Measurements from ENCODE around the gene PRC1.
"Not testable (repeated sequence)": the region's sequence is repeated elsewhere in the genome, so short reads cannot be mapped to it uniquely, and the experiment has no call there.

PRC1 gene

DNA sequence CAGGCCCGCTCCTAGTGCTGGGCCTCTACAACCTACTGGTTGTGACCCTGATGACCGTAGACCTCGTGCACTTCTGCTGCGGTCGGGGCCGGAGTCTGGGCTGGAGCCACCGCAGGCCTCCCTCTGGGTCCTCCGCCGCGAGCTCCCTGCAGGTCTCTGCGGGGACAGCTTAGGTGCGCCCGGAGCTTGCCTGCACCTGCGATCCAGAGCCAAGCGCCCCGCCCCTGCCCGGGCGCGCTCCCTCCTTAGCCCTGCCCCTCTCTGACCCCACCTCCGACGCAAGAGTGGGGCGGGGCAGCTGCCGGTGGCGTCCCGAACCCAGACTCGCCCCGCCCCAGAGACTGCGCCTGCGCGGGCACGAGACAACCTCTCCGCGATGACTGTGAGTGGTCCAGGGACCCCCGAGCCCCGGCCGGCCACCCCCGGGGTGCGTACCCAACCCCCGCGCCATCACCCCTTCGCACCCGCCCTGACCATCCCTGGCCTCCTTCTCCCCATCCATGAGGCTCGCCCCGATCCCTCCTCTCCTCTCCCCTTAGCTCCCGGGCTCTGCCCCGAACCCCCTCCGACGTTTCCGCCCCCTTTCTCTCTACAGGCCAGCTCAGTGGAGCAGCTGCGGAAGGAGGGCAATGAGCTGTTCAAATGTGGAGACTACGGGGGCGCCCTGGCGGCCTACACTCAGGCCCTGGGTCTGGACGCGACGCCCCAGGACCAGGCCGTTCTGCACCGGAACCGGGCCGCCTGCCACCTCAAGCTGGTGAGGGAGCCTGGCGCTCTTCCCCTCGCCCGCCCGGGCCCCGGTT lies 59.2 kb downstream of the PRC1 start, which contains the start of gene UNC45A:
Gene UNC45A (plus strand): TSS at position 337 of the 803 bp plus-strand sequence. CDS start 40 bp downstream, at position 377.
- no peak for DNase-seq (ENCODE audit: low read depth, low spot score)

DNA sequence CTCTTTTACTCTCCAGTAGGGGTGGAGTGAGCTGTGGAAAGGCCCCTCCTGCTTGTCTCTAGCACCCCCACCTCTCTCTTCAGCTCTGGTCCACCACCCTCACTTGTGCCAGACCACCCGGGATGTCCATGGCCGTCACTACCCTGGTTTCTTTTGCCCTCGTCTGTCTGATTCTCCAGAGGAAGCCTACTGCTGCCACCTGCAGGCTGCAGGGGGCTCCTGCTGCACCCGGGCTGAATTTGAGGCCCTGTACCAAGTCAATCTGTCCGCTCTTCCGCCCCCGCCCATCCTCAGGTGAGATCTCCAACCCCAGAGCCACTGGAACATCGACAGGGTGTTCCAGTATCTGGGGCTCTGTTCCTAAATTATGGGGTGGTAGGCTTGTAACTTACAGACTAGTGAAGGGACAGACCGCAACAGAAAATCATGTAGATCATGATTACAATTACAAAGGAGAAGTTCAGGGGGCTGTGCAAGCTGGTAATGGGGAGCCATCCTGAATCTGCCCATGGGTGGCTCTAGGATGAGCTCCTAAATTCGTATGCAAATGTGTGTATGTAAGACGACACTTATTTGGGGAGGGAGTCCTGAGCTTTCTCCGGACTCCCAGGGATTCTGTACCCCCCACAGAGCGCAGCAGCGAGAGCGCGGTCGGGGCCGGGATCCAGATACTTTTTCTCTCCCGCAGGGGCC lies 59.9 kb downstream of the PRC1 start:
- no peak for DNase-seq (ENCODE audit: low read depth, low spot score)

DNA sequence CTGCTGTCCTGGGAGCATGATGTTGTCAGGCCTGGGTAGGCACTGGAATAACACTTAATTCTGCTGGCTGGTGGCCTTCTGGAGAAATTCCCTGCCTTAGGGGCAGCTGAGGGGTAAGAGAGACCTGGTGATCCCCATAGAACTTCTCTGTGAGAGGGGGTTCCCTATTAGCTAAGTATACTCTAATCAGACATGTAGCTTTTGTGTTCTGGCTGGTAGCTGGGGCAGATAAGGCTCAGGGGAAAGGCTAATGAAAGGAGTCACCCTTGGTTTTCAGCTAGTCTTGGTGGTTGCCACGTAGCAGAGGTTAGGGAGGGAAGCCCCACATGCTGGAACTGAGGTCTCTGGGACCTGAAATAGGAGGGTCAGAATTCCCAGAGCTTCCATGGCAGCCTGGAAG lies 61.0 kb downstream of the PRC1 start:
- DNase-seq (ENCODE audit: low read depth, low spot score), result no peak

DNA sequence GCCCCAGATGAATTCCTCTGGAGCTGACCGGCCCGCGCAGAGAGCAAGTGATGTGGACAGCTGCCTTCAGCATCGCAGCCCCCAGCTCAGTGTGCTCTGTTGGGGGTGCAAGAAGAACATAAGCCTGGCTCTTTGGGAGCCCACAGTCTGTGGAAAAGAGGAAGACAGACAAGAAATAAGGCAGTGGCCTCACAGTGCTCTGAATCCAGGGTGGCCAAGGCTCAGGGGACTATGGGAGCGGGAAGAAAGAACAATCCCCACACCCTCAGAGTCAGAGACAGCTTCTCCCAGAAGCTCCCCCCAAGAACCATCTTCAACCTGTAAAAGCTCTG lies 61.7 kb downstream of the PRC1 start:
- no peak for DNase-seq (ENCODE audit: low read depth, low spot score)

DNA sequence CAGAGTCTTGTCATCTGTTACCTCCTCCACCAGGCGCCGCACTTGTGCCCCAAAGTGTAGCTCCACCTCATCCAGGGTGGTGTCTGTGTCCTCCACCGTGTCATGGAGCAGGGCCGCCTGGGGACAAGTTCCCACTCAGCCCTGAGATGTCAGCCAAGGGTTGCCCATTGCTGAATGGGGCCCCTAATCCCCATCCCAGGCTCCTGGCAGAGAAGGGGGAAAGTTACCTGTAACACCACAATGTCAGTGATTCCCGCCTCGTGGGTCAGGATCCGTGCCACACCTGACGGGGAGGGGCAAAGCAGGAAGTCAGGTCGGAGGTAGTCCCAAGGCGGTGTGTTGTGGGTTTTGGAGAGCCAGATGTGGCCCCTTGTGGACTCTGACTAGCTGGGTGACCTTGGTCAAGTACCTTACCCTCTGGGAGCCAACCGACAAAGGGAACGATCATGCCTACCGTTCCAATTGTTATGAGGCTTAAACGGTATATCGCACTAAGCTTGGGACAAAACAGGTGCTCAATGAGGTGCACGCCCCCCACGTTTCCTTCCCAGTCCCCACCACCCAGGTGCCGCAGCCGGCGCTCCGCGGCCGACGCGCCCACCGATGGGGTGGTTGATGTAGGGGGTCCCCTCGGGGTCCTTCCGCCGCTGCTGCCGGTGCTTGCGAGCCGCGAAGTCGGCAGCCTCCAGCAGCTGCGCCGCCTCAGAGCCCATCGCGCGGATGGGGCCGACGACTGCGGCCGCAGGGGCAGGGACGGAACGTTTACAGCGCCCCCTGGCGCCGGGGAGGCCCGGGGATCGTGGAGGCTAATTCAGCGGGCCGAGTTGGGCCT lies 62.3 kb downstream of the PRC1 start, which contains the start of gene HDDC3:
Gene HDDC3 (minus strand): TSS at position 722 of the 832 bp plus-strand sequence. CDS start 9 bp downstream, at position 713.
- DNase-seq (ENCODE audit: low read depth, low spot score), result no peak

DNA sequence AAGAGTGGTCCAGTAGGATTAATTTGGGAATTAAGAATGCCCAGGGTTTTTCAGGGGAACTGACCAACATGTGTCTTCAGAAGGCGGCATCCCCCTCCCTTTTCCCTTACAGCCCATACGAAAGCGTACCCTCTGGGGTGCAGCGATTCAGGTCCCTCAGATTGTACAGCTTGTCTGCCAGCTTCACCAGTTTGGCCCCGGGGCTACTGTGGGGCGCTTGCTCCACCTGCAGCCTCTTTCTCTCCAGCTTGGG lies 62.8 kb downstream of the PRC1 start:
- DNase-seq (ENCODE audit: low read depth, low spot score), result no peak

DNA sequence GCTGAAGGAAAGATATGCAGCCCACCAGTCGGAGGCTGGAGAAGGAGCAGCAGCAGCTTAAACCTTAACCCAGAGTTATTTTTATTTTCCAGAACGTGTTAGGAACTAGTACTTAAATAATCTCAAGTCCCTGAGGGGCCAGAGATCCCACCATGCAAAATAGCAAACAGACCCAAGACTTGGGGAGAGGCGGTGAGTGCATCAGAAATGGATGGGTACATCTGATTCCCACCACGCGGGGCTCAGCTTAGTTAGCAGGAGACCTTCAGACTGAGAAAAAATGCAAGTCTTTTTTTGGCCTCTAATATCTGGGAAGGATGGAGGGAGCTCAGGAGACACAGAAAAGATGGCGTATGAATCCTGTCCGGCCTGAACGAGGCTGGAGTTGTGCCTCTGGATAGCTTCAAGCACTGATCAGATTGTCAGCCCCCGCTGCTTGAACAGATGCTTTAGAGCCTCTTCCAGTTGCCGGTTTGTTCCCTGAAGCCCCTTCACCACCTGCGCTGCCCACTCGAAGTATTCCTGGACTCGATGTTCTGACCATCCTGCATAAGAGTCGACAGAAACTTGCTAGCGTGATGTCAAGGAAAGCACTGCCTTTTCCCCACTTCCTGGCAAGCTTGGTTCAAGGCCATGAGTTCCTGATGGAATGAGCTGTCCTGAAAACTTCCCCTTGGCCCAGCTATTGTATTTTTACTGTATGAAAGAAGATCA lies 63.3 kb downstream of the PRC1 start:
- DNase-seq (ENCODE audit: low read depth, low spot score), result no peak

DNA sequence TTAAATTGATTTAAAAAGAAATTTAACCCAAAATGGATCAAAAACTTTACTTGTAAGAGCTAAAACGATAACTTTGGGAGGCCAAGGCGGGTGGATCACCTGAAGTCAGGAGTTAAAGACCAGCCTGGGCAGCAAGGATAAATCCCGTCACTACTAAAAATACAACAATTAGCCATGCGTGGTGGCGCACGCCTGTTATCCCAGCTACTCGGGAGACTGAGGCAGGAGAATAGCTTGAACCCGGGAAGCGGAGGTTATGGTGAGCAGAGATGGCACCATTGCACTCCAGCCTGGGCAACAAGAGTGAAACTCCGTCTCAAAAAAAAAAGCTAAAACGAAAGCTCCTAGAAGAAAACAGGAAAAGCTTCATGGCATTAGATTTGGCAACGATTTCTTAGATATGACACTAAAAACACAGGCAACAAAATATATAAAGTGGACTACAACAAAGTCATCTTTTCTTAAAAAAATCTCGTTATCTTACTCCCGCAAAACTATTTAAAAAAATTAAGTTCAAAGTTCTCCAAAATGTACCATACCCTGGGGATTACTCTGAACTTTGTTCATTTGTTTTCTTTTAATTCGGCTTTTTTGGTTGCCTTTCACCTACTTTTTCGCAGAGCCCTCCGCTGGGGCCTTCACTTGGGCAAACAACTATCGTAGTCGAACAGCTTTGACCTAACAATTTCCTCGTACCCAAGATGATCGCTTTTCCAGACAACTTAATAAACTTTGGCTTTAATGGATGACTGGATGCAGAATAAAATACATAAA lies 64.9 kb downstream of the PRC1 start:
- DNase-seq (ENCODE audit: low read depth, low spot score), result no peak

DNA sequence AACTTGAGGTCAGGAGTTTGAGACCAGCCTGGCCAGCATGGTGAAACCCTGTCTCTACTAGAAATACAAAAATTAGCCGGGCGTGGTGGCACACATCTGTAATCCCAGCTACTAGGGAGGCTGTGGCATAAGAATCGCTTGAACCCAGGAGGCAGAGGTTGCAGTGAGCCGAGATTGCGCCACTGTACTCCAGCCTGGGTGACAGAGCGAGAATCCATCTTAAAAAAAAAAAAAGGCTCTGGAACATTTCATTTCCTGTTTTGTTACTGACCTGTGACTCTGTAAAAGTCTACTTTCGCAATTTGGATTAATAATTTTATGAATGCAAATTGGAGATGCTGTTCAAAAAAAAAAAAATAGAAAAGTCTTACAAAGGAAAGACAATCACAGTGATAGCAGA lies 66.2 kb downstream of the PRC1 start:
- not testable (repeated sequence) for DNase-seq (ENCODE audit: low read depth, low spot score)

DNA sequence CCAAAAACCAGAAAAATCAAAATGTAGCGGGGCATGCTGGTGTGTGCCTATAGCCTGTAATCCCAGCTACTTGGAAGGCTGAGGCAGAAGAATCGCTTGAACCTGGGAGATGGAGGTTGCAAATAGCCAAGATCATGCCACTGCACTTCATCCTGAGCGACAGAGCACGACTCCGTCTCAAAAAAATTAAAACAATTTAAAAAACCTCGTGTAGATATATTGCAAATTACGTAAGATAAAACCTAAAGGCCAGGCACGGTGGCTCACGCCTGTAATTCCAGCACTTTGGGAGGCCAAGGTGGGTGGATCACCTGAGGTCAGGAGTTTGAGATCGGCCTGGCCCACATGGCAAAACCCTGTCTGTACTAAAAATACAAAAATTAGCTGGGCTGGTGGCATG lies 67.6 kb downstream of the PRC1 start:
- not testable (repeated sequence) for DNase-seq (ENCODE audit: low read depth, low spot score)

DNA sequence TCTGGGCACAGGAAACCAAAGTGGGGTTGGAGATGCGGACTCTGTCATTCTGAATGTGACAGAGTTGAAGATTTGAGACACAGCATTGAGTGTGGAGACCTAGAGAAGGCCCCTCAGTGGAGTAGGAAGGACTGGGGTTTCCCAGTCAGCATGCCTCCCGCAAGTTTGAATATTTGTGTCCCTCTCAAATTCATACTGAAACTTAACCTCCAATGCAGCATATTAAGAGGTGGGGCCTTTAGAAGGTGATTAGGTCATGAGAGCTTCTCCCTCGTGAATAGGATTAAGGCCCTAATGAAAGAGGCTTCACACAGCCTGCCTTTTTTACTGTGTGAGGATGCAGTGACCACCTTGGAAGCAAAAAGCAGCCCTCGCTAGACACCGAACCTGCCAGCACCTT lies 70.0 kb downstream of the PRC1 start:
- DNase-seq (ENCODE audit: low read depth, low spot score), result no peak

DNA sequence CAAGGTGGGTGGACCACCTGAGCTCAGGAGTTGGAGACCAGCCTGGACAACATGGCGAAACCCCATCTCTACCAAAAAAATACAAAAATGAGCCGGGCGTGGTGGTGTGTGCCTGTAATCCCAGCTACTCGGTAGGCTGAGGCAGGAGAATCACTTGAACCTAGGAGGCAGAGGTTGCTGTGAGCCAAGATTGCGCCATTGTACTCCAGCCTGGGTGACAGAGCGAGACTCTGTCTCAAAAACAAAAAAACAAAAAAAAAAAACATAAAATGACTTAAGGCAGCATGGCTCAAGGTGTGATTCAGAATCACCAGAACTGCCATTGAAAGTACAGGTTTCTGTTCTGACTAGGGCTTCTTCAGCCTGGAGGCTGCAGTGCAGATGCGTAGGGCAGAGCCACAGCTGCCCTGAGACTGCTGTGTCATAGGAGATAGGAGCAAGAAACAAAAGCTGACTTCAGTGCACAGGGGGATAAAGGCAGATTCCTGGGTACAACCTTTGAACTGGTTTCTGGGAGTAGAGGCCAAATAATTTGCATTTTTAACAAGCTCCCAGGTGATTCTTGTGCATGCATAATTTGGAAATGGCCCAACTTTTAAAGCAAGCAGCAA lies 71.5 kb downstream of the PRC1 start:
- DNase-seq (ENCODE audit: low read depth, low spot score), result not testable (repeated sequence)

DNA sequence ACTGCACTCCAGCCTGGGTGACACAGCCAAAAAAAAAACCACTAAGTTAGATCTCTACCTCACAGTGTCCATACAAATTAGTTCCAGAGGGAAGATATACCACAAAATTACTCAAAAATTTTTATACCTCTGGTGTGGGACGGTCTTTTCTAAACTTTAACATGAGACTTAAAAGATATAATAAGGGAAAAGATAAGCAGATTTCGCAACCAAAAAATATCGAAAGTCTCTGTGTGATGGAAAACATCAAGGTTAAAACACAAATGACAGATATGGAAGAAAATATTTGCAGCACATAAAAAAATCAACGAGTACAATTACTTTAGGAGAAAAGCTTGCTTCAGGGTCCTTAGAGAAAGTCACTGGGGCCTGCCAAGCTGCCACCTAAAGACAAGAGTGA lies 72.4 kb downstream of the PRC1 start:
- DNase-seq (ENCODE audit: low read depth, low spot score), result no peak

DNA sequence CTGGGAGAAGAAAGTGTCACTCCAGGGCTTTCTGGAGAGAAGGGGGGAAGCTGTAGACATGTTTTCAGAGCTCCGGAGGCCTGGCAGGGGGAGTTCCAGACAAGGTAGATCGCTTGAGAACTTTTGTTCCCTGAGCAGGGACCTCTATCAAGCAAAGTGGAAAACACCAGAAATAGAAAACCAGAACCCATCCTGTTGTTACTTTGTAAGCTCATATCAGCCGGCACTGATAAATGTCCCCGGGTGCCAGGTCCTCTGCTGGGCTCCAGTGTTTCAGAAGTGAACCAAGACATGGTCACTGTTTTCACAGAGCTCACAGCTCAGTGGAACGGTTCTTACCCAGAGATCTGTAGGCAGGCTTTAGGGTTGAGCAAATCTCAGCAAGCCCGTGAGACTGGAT lies 75.5 kb downstream of the PRC1 start:
- DNase-seq (ENCODE audit: low read depth, low spot score), result no peak

DNA sequence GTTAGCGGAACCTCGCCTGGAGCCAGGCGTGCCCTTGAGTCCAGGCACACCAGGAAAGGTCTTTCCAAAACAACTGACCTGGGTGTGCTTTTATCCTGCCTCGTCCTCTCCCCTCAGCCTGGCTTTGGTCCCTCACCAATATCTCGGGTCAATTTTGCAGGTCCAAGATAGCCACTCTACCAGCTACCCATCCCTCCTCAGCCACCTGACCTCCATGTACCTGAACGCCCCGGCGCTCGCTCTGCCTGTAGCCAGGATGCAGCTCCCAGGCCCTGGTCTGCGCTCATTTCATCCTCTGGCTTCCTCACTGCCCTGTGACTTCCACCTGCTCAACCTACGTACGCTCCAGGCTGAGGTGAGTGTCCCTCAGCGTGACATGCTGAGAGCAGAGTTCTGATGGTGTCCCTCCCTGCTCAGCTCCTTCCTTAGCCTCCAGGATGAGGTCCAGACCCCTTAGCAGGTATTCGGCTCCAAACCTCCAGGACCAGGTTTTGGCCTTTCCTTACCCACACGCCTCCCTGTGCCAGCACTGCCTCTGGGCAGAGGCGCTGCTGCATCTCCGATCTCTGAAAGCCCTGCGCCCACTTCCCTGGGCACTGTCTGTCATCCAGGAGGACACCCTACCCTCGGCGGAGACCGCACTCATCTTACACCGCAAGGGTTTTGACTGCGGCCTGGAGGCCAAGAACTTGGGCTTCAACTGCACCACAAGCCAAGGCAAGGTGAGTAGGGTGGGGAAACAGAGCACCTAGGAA lies 76.1 kb downstream of the PRC1 start:
- no peak for DNase-seq (ENCODE audit: low read depth, low spot score)

DNA sequence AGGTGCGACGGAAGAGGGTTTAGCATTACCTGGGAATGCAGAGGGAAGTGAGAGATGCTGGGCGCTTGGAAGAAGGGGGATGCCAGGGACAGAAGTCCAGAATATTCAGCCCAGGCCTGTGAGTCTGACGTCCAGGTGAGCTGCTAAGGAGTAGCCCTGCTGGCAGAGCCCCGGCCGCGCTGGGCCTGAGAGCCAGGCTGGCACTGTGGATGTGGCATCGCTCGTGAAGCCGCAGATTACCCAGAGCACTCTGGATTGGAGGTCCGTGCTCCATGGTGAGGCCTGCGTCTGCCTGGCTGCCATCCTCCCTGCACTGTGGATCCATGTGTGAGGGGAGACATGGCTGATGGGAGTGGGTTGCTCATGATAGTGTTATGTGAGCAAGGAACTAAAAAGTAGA lies 76.8 kb downstream of the PRC1 start:
- no peak for DNase-seq (ENCODE audit: low read depth, low spot score)

DNA sequence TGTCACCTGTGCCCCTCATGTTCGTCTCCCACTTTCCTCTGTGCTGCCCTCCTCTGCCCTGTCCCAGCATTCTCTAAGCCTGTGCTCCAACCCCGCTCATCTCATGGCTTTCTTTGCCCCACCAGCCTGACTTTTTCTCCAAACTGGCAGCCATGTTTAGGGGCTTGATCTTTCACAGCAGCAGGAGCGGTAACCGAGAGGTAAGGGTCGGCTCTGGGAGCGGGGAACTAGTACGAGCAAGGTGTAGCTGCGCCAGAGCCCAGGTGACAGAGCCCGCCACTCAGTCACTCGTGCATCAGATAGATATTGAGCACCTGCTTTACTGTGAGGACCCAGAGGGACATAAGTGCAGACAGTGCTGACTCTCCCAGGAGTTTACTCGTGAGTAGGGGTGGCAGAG lies 77.9 kb downstream of the PRC1 start:
- no peak for DNase-seq (ENCODE audit: low read depth, low spot score)
